ENCODE results near the gene TP73. TPM values are rescaled to one million over a fixed set of nuclear protein-coding genes. Genes with fewer than 3 reads are reported as not detected.

TP73 gene
- total and polyA plus RNA-seq, 12 donors: 0.03 to 0.58 (median 0.15) TPM; not detected in 7

DNA sequence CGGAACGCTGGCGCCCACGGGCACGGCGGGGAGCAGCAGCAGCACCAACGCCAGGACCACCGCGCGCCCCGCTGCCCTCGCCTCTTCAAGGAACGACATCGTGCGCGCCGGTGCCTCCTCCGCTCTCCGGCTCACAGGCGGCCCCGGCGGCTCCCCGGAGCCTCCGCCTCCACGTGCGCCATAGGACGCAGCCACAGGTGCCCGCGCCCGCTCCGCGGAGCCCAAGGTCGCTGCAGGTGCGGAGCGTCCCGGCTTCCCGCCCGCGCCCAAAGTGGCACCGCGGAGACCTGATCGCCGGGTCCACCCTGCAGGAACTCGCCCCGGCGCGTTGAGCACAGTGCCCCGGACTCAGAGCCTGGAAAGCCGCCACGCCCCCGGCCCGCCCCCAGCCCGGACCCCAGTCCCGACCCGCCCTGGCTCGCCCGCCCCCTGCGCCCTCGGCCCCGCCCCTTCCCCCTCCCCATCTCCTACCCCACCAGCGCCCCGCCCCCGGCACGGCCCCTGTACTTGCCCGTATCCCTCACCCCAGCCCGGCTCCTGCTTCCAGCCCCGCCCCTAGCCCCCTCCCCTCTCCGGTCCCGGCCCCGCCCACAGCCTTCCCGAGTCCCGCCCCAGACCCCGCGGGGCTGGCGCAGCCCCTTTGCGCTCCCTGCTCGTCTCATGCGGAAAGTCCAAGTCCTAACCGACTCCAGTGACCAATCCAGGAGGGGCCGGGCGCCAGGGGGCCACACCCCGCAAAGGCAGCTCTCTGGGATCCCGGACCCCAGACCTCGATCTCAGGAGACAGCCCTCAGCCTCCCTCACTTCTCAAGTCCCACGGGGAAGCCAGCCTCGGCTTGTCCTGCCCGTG, 40.9 kb upstream of the TP73 start, which contains the start of gene MEGF6:
TSS of gene MEGF6 (minus strand) at position 339 of the 850 bp plus-strand sequence. CDS start at position 99, 240 bp downstream.
- H3K9me3 ChIP-seq: no peaks in the 10 kb centered on the region
- peak within 1 kb of the TSS; percentile 15 to 57 (median 46) for H3K4me3 ChIP-seq
- intact Hi-C loops (cut with DNase I): no loop called here
- peaks cover 13 to 66% (median 52%) of the 10 kb centered on the region in 7 donors for H3K27me3 ChIP-seq
- H3K4me1 ChIP-seq: peaks cover 7 to 23% (median 17%) of the 10 kb centered on the region in 9 donors
- ATAC-seq (peak; percentile 45 to 79 (median 68)), DNase-seq (peak; percentile 53 to 68)
- 1% methylated on average over 66 to 86 of the region's 87 CpGs for WGBS, 2 donors
- no peaks in the 10 kb centered on the region for H3K36me3 ChIP-seq
- H3K27ac ChIP-seq: no peak within 1 kb of the TSS
- TF ChIP-seq, protein P1, sequence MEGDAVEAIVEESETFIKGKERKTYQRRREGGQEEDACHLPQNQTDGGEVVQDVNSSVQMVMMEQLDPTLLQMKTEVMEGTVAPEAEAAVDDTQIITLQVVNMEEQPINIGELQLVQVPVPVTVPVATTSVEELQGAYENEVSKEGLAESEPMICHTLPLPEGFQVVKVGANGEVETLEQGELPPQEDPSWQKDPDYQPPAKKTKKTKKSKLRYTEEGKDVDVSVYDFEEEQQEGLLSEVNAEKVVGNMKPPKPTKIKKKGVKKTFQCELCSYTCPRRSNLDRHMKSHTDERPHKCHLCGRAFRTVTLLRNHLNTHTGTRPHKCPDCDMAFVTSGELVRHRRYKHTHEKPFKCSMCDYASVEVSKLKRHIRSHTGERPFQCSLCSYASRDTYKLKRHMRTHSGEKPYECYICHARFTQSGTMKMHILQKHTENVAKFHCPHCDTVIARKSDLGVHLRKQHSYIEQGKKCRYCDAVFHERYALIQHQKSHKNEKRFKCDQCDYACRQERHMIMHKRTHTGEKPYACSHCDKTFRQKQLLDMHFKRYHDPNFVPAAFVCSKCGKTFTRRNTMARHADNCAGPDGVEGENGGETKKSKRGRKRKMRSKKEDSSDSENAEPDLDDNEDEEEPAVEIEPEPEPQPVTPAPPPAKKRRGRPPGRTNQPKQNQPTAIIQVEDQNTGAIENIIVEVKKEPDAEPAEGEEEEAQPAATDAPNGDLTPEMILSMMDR (IDR thresholded peaks at IDR 0.05): no peak

DNA sequence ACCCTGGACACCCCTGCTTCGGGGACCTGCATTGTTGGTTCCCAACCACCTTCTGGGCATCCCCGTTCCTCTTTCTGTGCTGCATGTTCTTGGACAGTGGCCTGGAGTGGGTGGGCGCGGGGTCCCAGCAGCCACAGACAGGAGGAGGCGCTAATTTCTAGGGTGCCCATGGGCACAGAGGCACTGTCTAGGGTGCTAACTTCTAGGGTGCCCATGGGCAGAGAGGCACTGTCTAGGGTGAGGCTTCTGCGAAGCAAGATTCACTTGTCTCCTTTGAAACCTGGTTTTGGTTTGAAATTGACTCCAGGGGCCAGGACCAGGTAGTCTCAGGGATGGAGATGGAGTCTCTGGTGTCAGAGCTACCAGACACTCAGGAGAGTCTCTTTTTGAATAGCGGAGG, 40.2 kb upstream of the TP73 start:
- H3K27me3 ChIP-seq: peaks cover 13 to 61% (median 52%) of the 10 kb centered on the region in 7 donors
- H3K27ac ChIP-seq: no peak overlapping the region
- intact Hi-C loops (cut with DNase I): no loop called here
- ATAC-seq (no peak), DNase-seq (no peak)
- peak overlapping the region in 4 of 10 donors; percentile 31 to 57 (median 46) for H3K4me3 ChIP-seq
- peaks cover 7 to 23% (median 17%) of the 10 kb centered on the region in 9 donors for H3K4me1 ChIP-seq
- TF ChIP-seq, protein P1 (IDR thresholded peaks at IDR 0.05): no peak
- H3K9me3 ChIP-seq: no peaks in the 10 kb centered on the region
- WGBS, 2 donors: 64 to 74% methylated on average over 7 of the region's 7 CpGs
- no peaks in the 10 kb centered on the region for H3K36me3 ChIP-seq

DNA sequence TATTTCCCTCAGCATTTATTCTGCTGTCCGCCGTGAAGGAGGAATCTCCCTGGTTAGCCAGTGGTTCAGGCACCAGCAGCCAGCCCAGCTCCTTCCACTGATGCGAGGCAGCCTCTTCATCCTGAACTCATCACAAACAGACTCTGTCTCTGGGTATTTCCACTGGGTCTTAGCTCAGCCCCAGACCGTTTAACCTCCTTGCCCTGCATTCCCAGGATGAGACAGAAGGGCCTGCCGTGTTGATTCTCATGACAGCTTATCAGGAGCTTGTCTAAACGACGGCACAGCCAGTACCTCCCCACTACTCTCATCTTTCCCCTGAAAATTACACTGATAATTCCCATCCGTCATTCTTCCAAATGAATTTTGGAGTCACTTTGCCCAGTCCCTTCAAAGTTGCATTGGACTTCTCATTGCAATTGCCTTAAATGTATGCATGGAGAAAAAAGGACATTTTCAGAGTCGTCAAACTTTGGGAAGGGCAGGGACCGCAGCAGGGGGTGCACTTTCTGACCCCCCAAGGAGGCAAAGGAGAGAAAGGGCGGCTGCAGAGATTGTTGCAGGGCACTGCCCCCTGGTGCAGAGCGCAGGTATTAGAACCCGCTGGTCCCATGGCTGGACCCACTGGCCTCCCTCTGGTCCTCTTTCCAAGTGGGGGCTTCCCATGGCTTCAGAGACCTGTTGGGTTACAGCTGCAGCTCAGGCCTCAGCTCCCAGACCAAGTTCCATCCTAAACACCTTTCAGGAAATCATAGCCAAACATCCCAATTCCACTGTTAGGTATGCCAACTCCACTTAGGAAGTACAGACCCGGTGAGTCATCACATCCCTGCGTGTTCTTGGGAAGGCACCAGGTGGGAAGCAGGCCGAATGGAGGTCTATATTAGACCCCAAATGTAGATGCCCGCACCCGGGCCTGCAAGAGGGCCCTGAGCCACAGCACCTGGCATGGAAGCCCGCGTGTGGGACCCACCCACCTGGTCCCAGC, 37.3 kb upstream of the TP73 start:
- Histone ChIP-seq H3K4me3 (no peak overlapping the region), H3K4me1 (peaks cover 7 to 30% (median 22%) of the 10 kb centered on the region in 9 donors), H3K9me3 (no peaks in the 10 kb centered on the region), H3K27ac (no peak overlapping the region), H3K36me3 (no peaks in the 10 kb centered on the region), H3K27me3 (peaks cover 13 to 36% (median 30%) of the 10 kb centered on the region in 7 donors)
- ATAC-seq: peak in 1 of 8 donors; percentile 42
- intact Hi-C loops (cut with DNase I): loop anchor here in 4 of 10 donors (2.0 to 5.0 kb wide), 3 partner anchors 48 to 124 kb away; no protein-coding TSS in a partner anchor
- 55 to 57% methylated on average over 20 of the region's 20 CpGs for WGBS, 2 donors
- TF ChIP-seq, protein P1 (IDR thresholded peaks at IDR 0.05): peak; percentile 11 to 66 (median 59)
- no peak for DNase-seq

DNA sequence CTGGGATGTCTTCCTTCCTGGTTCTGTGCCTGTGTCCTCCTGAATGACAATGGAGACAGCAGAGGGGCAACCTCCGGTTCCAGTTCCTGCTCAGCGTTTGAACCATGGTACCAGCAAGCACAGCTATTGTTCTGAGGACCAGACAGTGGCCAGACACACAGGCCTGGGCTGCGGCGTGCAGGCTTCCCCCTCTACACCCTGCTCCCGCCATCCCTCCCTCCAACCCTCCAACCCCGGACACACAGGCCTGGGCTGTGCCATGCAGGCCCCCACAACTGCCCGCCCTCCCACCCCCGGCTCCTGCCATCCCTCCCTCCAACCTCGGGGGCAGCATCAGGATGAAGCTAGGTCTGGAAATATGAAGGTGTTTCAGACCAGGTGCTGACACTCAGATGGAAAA, 35.5 kb upstream of the TP73 start:
- intact Hi-C loops (cut with DNase I): loop anchor here in 2 of 10 donors (5.0 kb wide), 1 partner anchor 50 kb away; no protein-coding TSS in a partner anchor
- no peaks in the 10 kb centered on the region for H3K9me3 ChIP-seq
- 71 to 80% methylated on average over 9 of the region's 9 CpGs for WGBS, 2 donors
- H3K4me3 ChIP-seq: no peak overlapping the region
- H3K36me3 ChIP-seq: no peaks in the 10 kb centered on the region
- TF ChIP-seq, protein P1 (IDR thresholded peaks at IDR 0.05): no peak
- peaks cover 2 to 20% (median 12%) of the 10 kb centered on the region in 7 donors for H3K27me3 ChIP-seq
- H3K4me1 ChIP-seq: peaks cover 0 to 15% (median 10%) of the 10 kb centered on the region in 9 donors
- H3K27ac ChIP-seq: no peak overlapping the region
- no peak for ATAC-seq
- DNase-seq: no peak

Measured in heart right ventricle (tissue), 16 donors.